Measurements from ENCODE around the gene FOXI1.

GRCh38 chr5:170159101-170159698 is 53.5 kb downstream of the FOXI1 start:
- no peak for TF ChIP-seq CTCF (IDR thresholded peaks at IDR 0.05)
- no peak for TF ChIP-seq POLR2A (IDR thresholded peaks at IDR 0.05; ENCODE audit: low read depth)
- TF ChIP-seq POLR2AphosphoS5 (IDR thresholded peaks at IDR 0.05) = no peak
- TF ChIP-seq EP300 (IDR thresholded peaks at IDR 0.05) = no peak
